Kidney (tissue), 14 donors: ENCODE data around the gene LSAMP. TPM values are rescaled to one million over a fixed set of nuclear protein-coding genes. Genes with fewer than 3 reads are reported as not detected.

Source experiments
- DNase-seq, 5 donors: peaks; one replicate each; pipeline ENCODE4 v3.0.0-alpha.2; 2013 to 2020
- FAIRE-seq: peaks from 2 replicates; lab custom pipeline; 2012; peaks lifted over from hg19 to GRCh38; lab: Jason Lieb, UNC
- H3K27ac ChIP-seq, 2 donors: one replicate each; pipeline ENCODE4 v1.7.0; 2013; ENCODE audit warnings: low read depth in 2 of 2, low read length in 2 of 2, inconsistent platforms in 1 of 2
- H3K27me3 ChIP-seq: one replicate; pipeline ENCODE4 v1.7.1; 2013; ENCODE audit warnings: low read length, inconsistent platforms; ENCODE audit not compliant: control insufficient read depth, insufficient read depth
- H3K36me3 ChIP-seq, 3 donors: one replicate each; pipeline versions ENCODE4 v1.7.0 to v1.7.1; 2013; ENCODE audit warnings: low read length in 3 of 3, control low read depth in 1 of 3, inconsistent platforms in 1 of 3; ENCODE audit not compliant: insufficient read depth in 3 of 3, control insufficient read depth in 2 of 3
- H3K4me1 ChIP-seq, 3 donors: one replicate each; pipeline versions ENCODE4 v1.7.0 to v1.7.1; 2013; ENCODE audit warnings: low read length in 3 of 3, inconsistent platforms in 1 of 3, low read depth in 1 of 3; ENCODE audit not compliant: control insufficient read depth in 2 of 3, insufficient read depth in 2 of 3
- H3K4me3 ChIP-seq, 3 donors: one replicate each; pipeline versions ENCODE4 v1.7.0 to v1.8.1; 2013; ENCODE audit warnings: low read length in 3 of 3, control low read depth in 1 of 3, inconsistent platforms in 1 of 3
- H3K9ac ChIP-seq, 3 donors: one replicate each; pipeline versions ENCODE4 v1.7.0 to v1.7.1; 2013; ENCODE audit warnings: low read length in 3 of 3, control low read depth in 1 of 3, inconsistent platforms in 1 of 3
- H3K9me3 ChIP-seq, 3 donors: one replicate each; pipeline versions ENCODE4 v1.7.0 to v1.7.1; 2013; ENCODE audit warnings: low read length in 3 of 3, control low read depth in 1 of 3, inconsistent platforms in 1 of 3; ENCODE audit not compliant: control insufficient read depth in 2 of 3, insufficient read depth in 1 of 3
- CTCF ChIP-seq: IDR thresholded peaks from 3 replicates; pipeline ENCODE4 v1.5.1; 2012; ENCODE audit warnings: mild to moderate bottlenecking, moderate library complexity, borderline replicate concordance; ENCODE audit not compliant: insufficient read depth; ENCODE audit errors: extremely low read depth
- intact Hi-C: fragments of 100-400 bp; cut with DNase I; formaldehyde crosslinking; loops from one replicate; pipeline ENCODE4 v1.11.1; 2022
- polyA plus RNA-seq: library from polyadenylated mRNA; stranded (reverse); fragments of 350-450 nt; fragmentation: Illumina TruSeq; extraction: RNeasy Lipid Tissue Mini Kit (QIAGEN cat#74804); gene quantifications from one replicate; pipeline ENCODE4 v1.2.3, GENCODE V29; 2014; ENCODE audit warnings: low read depth, low replicate concordance; ENCODE audit not compliant: insufficient read depth
- total RNA-seq: library from RNA; stranded (reverse); fragmentation: NEBNext Ultra II Directional; extraction: Animal tissue kit (Norgen Biotek cat#: 25700); gene quantifications from one replicate; pipeline ENCODE4 v1.2.1, GENCODE V29; 2021
- donor health status: control.
- donor health status: control.
- donor health status: control.
- donor health status: control.
- donor health status: control.
- donor health status: DM: yes; HTN: yes; CAD: no.
- donor health status: Normal renal cell carcinoma (clear cell type).

The LSAMP gene
- total and polyA plus RNA-seq, 2 donors from 2014 or later, result 1.4 to 3.5 TPM

GRCh38 chr3:116417151-116417550 is 28.1 kb downstream of the LSAMP start:
- Histone ChIP-seq H3K36me3 (no peaks in the 10 kb centered on the region), H3K9ac (no peak overlapping the region), H3K4me1 (no peaks in the 10 kb centered on the region), H3K9me3 (no peaks in the 10 kb centered on the region), H3K27ac (no peak overlapping the region), H3K27me3 (no peaks in the 10 kb centered on the region), H3K4me3 (no peak overlapping the region)
- no peak for FAIRE-seq
- intact Hi-C loops, result no loop called here
- DNase-seq, result no peak
- no peak for TF ChIP-seq CTCF

GRCh38 chr3:116413319-116413718 is 32.0 kb downstream of the LSAMP start:
- intact Hi-C loops, result no loop called here
- Histone ChIP-seq H3K36me3 (no peaks in the 10 kb centered on the region), H3K27ac (no peak overlapping the region), H3K9me3 (no peaks in the 10 kb centered on the region), H3K27me3 (no peaks in the 10 kb centered on the region), H3K4me1 (no peaks in the 10 kb centered on the region), H3K9ac (no peak overlapping the region), H3K4me3 (no peak overlapping the region)
- FAIRE-seq (no peak), DNase-seq (no peak)
- TF ChIP-seq CTCF, result no peak

GRCh38 chr3:116408473-116408872 is 36.8 kb downstream of the LSAMP start:
- FAIRE-seq, result no peak
- no peak for DNase-seq
- H3K9me3 ChIP-seq, result no peaks in the 10 kb centered on the region
- TF ChIP-seq CTCF, result no peak
- no peak overlapping the region for H3K9ac ChIP-seq
- no peaks in the 10 kb centered on the region for H3K27me3 ChIP-seq
- no peak overlapping the region for H3K27ac ChIP-seq
- intact Hi-C loops, result no loop called here
- H3K4me1 ChIP-seq, result no peaks in the 10 kb centered on the region
- H3K36me3 ChIP-seq, result no peaks in the 10 kb centered on the region
- H3K4me3 ChIP-seq, result no peak overlapping the region

GRCh38 chr3:116405231-116405630 is 40.1 kb downstream of the LSAMP start:
- H3K9me3 ChIP-seq, result no peaks in the 10 kb centered on the region
- no peak overlapping the region for H3K27ac ChIP-seq
- H3K4me3 ChIP-seq, result no peak overlapping the region
- no peak for TF ChIP-seq CTCF
- H3K4me1 ChIP-seq, result no peaks in the 10 kb centered on the region
- H3K27me3 ChIP-seq, result no peaks in the 10 kb centered on the region
- no peak overlapping the region for H3K9ac ChIP-seq
- FAIRE-seq, result no peak
- H3K36me3 ChIP-seq, result no peaks in the 10 kb centered on the region
- peak in 2 of 5 donors; percentile 12 to 29 for DNase-seq
- intact Hi-C loops, result no loop called here
